ENCODE data around the gene SH3PXD2A. TPM values are rescaled to one million over a fixed set of nuclear protein-coding genes. Genes with fewer than 3 reads are reported as not detected.

The SH3PXD2A gene
- total RNA-seq, 1 experiment from 2014 or later, result 13.2 TPM

- BruUV-seq (replicated peaks), result no TSS peak
- H3K4me3 Mint-ChIP-seq (ENCODE audit: unreplicated experiment), result no peak overlapping the region
- TF ChIP-seq, protein P1, sequence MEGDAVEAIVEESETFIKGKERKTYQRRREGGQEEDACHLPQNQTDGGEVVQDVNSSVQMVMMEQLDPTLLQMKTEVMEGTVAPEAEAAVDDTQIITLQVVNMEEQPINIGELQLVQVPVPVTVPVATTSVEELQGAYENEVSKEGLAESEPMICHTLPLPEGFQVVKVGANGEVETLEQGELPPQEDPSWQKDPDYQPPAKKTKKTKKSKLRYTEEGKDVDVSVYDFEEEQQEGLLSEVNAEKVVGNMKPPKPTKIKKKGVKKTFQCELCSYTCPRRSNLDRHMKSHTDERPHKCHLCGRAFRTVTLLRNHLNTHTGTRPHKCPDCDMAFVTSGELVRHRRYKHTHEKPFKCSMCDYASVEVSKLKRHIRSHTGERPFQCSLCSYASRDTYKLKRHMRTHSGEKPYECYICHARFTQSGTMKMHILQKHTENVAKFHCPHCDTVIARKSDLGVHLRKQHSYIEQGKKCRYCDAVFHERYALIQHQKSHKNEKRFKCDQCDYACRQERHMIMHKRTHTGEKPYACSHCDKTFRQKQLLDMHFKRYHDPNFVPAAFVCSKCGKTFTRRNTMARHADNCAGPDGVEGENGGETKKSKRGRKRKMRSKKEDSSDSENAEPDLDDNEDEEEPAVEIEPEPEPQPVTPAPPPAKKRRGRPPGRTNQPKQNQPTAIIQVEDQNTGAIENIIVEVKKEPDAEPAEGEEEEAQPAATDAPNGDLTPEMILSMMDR (IDR thresholded peaks at IDR 0.05; ENCODE audit: unreplicated experiment), result no peak
- POLR2A ChIA-PET, result no interaction called here
- CTCF ChIA-PET, result interaction anchor here (0.6 to 1.4 kb wide), 4 partner anchors 9 to 136 kb away, joined by 3 to 4 read pairs (median 4); no protein-coding TSS in a partner anchor
- H3K9me3 Mint-ChIP-seq (ENCODE audit: unreplicated experiment), result no peaks in the 10 kb centered on the region
- peaks cover 18% of the 10 kb centered on the region for H3K36me3 Mint-ChIP-seq (ENCODE audit: insufficient read depth, unreplicated experiment)
- no peaks in the 10 kb centered on the region for H3K4me1 Mint-ChIP-seq (ENCODE audit: insufficient read depth, unreplicated experiment)
- H3K27me3 Mint-ChIP-seq (ENCODE audit: insufficient read depth, unreplicated experiment), result no peaks in the 10 kb centered on the region
- H3K27ac Mint-ChIP-seq (ENCODE audit: low read depth, unreplicated experiment), result no peak overlapping the region
- DNase-seq (ENCODE audit: unreplicated experiment), result no peak
- intact Hi-C loops (cut with micrococcal nuclease), result no loop called here
These were observed 132.7 kb downstream of the SH3PXD2A start for GRCh38 chr10:103722632-103723031.

DNA sequence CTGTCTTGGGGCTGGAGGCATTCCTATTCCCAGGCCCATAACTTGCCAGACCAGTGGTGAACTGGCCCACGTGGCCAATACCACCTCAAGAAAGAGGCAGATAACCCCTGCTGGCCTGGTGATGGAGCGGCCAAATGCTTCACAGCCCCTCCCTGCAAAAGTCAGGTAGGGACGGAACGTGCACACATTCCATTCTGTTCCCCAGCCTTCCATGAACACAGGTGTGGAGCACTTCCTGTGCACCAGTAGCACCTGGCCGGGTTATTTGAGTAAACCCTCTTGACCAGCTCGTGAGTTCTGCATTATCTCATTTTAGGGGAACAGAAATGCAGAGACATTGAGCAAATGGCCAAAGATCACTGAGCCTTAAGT, 134.4 kb downstream of the SH3PXD2A start:
- no peak for DNase-seq (ENCODE audit: unreplicated experiment)
- peaks cover 18% of the 10 kb centered on the region for H3K36me3 Mint-ChIP-seq (ENCODE audit: insufficient read depth, unreplicated experiment)
- POLR2A ChIA-PET, result no interaction called here
- no peak overlapping the region for H3K27ac Mint-ChIP-seq (ENCODE audit: low read depth, unreplicated experiment)
- intact Hi-C loops (cut with micrococcal nuclease), result no loop called here
- no peak overlapping the region for H3K4me3 Mint-ChIP-seq (ENCODE audit: unreplicated experiment)
- no peaks in the 10 kb centered on the region for H3K27me3 Mint-ChIP-seq (ENCODE audit: insufficient read depth, unreplicated experiment)
- H3K4me1 Mint-ChIP-seq (ENCODE audit: insufficient read depth, unreplicated experiment), result peaks cover 5% of the 10 kb centered on the region
- TF ChIP-seq, protein P1 (IDR thresholded peaks at IDR 0.05; ENCODE audit: unreplicated experiment), result no peak
- BruUV-seq (replicated peaks), result no TSS peak
- H3K9me3 Mint-ChIP-seq (ENCODE audit: unreplicated experiment), result no peaks in the 10 kb centered on the region
- CTCF ChIA-PET, result no interaction called here

- ChIA-PET CTCF (no interaction called here), POLR2A (no interaction called here)
- BruUV-seq (replicated peaks), result no TSS peak
- Mint-ChIP-seq H3K36me3 (ENCODE audit: insufficient read depth, unreplicated experiment) (peaks cover 18% of the 10 kb centered on the region), H3K4me1 (ENCODE audit: insufficient read depth, unreplicated experiment) (peaks cover 7% of the 10 kb centered on the region), H3K27ac (ENCODE audit: low read depth, unreplicated experiment) (no peak overlapping the region), H3K27me3 (ENCODE audit: insufficient read depth, unreplicated experiment) (no peaks in the 10 kb centered on the region), H3K4me3 (ENCODE audit: unreplicated experiment) (no peak overlapping the region), H3K9me3 (ENCODE audit: unreplicated experiment) (no peaks in the 10 kb centered on the region)
- DNase-seq (ENCODE audit: unreplicated experiment), result no peak
- TF ChIP-seq, protein P1 (IDR thresholded peaks at IDR 0.05; ENCODE audit: unreplicated experiment), result no peak
- intact Hi-C loops (cut with micrococcal nuclease), result no loop called here
These were observed 134.9 kb downstream of the SH3PXD2A start for GRCh38 chr10:103720328-103720963.

GRCh38 chr10:103719036-103719435, 136.3 kb downstream of the SH3PXD2A start:
- CTCF ChIA-PET, result interaction anchor here (0.6 to 1.1 kb wide), 4 partner anchors 33 to 166 kb away, joined by 3 to 8 read pairs (median 6); no protein-coding TSS in a partner anchor
- no TSS peak for BruUV-seq (replicated peaks)

More at GRCh38 chr10:103719036-103719435, 136.3 kb downstream of the SH3PXD2A start:
- Mint-ChIP-seq H3K27ac (ENCODE audit: low read depth, unreplicated experiment) (no peak overlapping the region), H3K27me3 (ENCODE audit: insufficient read depth, unreplicated experiment) (no peaks in the 10 kb centered on the region), H3K4me3 (ENCODE audit: unreplicated experiment) (no peak overlapping the region), H3K36me3 (ENCODE audit: insufficient read depth, unreplicated experiment) (peaks cover 18% of the 10 kb centered on the region), H3K9me3 (ENCODE audit: unreplicated experiment) (no peaks in the 10 kb centered on the region), H3K4me1 (ENCODE audit: insufficient read depth, unreplicated experiment) (peaks cover 12% of the 10 kb centered on the region)
- DNase-seq (ENCODE audit: unreplicated experiment), result no peak
- intact Hi-C loops (cut with micrococcal nuclease), result loop anchor here (10.0 kb wide), 2 partner anchors 56 to 296 kb away; no protein-coding TSS in a partner anchor
- POLR2A ChIA-PET, result interaction anchor here (0.6 to 1.8 kb wide), 3 partner anchors 47 to 150 kb away, joined by 3 to 7 read pairs (median 3); no protein-coding TSS in a partner anchor
- TF ChIP-seq, protein P1 (IDR thresholded peaks at IDR 0.05; ENCODE audit: unreplicated experiment), result no peak

Data from MCF 10A (cell line).